Astrocyte (in vitro differentiated cells and primary cell): ENCODE results near the gene PHF5A. TPM values are rescaled to one million over a fixed set of nuclear protein-coding genes. Genes with fewer than 3 reads are reported as not detected.

Experiments
- DNase-seq: peaks from one replicate; pipeline ENCODE4 v3.0.0-alpha.2; 2010; ENCODE audit warnings: low read depth
- FAIRE-seq: peaks from 2 replicates; lab custom pipeline; 2011; peaks lifted over from hg19 to GRCh38; lab: Jason Lieb, UNC
- H2AFZ ChIP-seq: 2 replicates; pipeline ENCODE4 v1.6.0; 2012; ENCODE audit warnings: low read depth, low read length, inconsistent platforms
- H3K27ac ChIP-seq: 2 replicates; pipeline ENCODE4 v1.5.1; 2011; ENCODE audit warnings: low read depth, low read length, inconsistent platforms
- H3K27me3 ChIP-seq: 2 replicates; pipeline ENCODE4 v1.6.0; 2011; ENCODE audit warnings: low read length, inconsistent platforms; ENCODE audit not compliant: insufficient read depth
- H3K36me3 ChIP-seq: 2 replicates; pipeline ENCODE4 v1.5.1; 2011; ENCODE audit warnings: low read length, inconsistent platforms; ENCODE audit not compliant: insufficient read depth
- H3K4me1 ChIP-seq: 2 replicates; pipeline ENCODE4 v1.5.1; 2011; ENCODE audit warnings: low read length, inconsistent platforms; ENCODE audit not compliant: insufficient read depth
- H3K4me2 ChIP-seq: 2 replicates; pipeline ENCODE4 v1.6.0; 2012; ENCODE audit warnings: low read length, inconsistent platforms
- H3K4me3 ChIP-seq: 2 replicates; pipeline ENCODE4 v1.5.1; 2011; ENCODE audit warnings: low read depth, mild to moderate bottlenecking, low read length, inconsistent platforms; ENCODE audit not compliant: insufficient read depth
- H3K79me2 ChIP-seq: 2 replicates; pipeline ENCODE4 v1.6.0; 2012; ENCODE audit warnings: mild to moderate bottlenecking, low read length, inconsistent platforms; ENCODE audit not compliant: insufficient read depth
- H3K9ac ChIP-seq: 2 replicates; pipeline ENCODE4 v1.6.0; 2012; ENCODE audit warnings: mild to moderate bottlenecking, low read length, inconsistent platforms
- H3K9me3 ChIP-seq: 2 replicates; pipeline ENCODE4 v1.5.1; 2012; ENCODE audit warnings: low read depth, mild to moderate bottlenecking, low read length, inconsistent platforms; ENCODE audit not compliant: insufficient read depth
- H4K20me1 ChIP-seq: 2 replicates; pipeline ENCODE4 v1.6.0; 2012; ENCODE audit warnings: low read length, inconsistent platforms; ENCODE audit not compliant: insufficient read depth
- H3K27ac Mint-ChIP-seq: one replicate; pipeline ENCODE4 v1.8.0; 2021; ENCODE audit warnings: mild to moderate bottlenecking, mixed read lengths; ENCODE audit not compliant: unreplicated experiment
- H3K27me3 Mint-ChIP-seq: one replicate; pipeline ENCODE4 v1.8.0; 2021; ENCODE audit warnings: low read depth, mixed read lengths; ENCODE audit not compliant: unreplicated experiment
- H3K36me3 Mint-ChIP-seq: one replicate; pipeline ENCODE4 v1.8.0; 2021; ENCODE audit warnings: low read depth, mixed read lengths; ENCODE audit not compliant: unreplicated experiment
- H3K4me1 Mint-ChIP-seq: one replicate; pipeline ENCODE4 v1.8.0; 2021; ENCODE audit warnings: low read depth, mixed read lengths; ENCODE audit not compliant: unreplicated experiment
- H3K4me3 Mint-ChIP-seq: one replicate; pipeline ENCODE4 v1.8.0; 2021; ENCODE audit warnings: mild to moderate bottlenecking, moderate library complexity, mixed read lengths; ENCODE audit not compliant: unreplicated experiment
- H3K9me3 Mint-ChIP-seq: one replicate; pipeline ENCODE4 v1.8.0; 2021; ENCODE audit warnings: mild to moderate bottlenecking, mixed read lengths; ENCODE audit not compliant: unreplicated experiment
- CTCF ChIP-seq: IDR thresholded peaks from 2 replicates; pipeline ENCODE4 v1.5.1; 2011; ENCODE audit warnings: low read depth, mild to moderate bottlenecking, inconsistent platforms, low read length, moderate library complexity; ENCODE audit not compliant: insufficient read depth
- EZH2 ChIP-seq: IDR thresholded peaks from 2 replicates; pipeline ENCODE4 v1.6.1; 2012; ENCODE audit warnings: mild to moderate bottlenecking, low read length, inconsistent platforms; ENCODE audit not compliant: insufficient read depth
- total RNA-seq: library from RNA; stranded (reverse); gene quantifications from 2 replicates; pipeline ENCODE4 v1.2.1, GENCODE V29; 2021

PHF5A gene
- total RNA-seq, 1 donor from 2014 or later, result 30.9 TPM

GRCh38 chr22:41417622-41418390, 50.7 kb downstream of the PHF5A start:
- Histone ChIP-seq H3K4me2 (no peak overlapping the region), H4K20me1 (no peaks in the 10 kb centered on the region), H3K9ac (no peak overlapping the region), H3K27me3 (no peaks in the 10 kb centered on the region), H3K79me2 (peaks cover 14% of the 10 kb centered on the region), H3K9me3 (no peaks in the 10 kb centered on the region), H3K36me3 (no peaks in the 10 kb centered on the region), H2AFZ (peak overlapping the region; percentile 11), H3K27ac (no peak overlapping the region), H3K4me3 (no peak overlapping the region), H3K4me1 (peaks cover 20% of the 10 kb centered on the region)
- Mint-ChIP-seq H3K4me3 (no peak overlapping the region), H3K4me1 (no peaks in the 10 kb centered on the region), H3K36me3 (no peaks in the 10 kb centered on the region), H3K27ac (no peak overlapping the region), H3K9me3 (no peaks in the 10 kb centered on the region), H3K27me3 (no peaks in the 10 kb centered on the region)
- FAIRE-seq (no peak), DNase-seq (no peak)
- TF ChIP-seq EZH2 (no peak), CTCF (no peak)

GRCh38 chr22:41415554-41415953, 52.9 kb downstream of the PHF5A start:
- FAIRE-seq, result no peak
- Mint-ChIP-seq H3K27ac (no peak overlapping the region), H3K9me3 (no peaks in the 10 kb centered on the region)

More at GRCh38 chr22:41415554-41415953, 52.9 kb downstream of the PHF5A start:
- no peak overlapping the region for H3K4me2 ChIP-seq
- DNase-seq, result no peak
- no peaks in the 10 kb centered on the region for H4K20me1 ChIP-seq
- H3K9ac ChIP-seq, result no peak overlapping the region
- H2AFZ ChIP-seq, result no peak overlapping the region
- H3K9me3 ChIP-seq, result no peaks in the 10 kb centered on the region
- no peaks in the 10 kb centered on the region for H3K4me1 Mint-ChIP-seq
- H3K4me3 ChIP-seq, result no peak overlapping the region
- TF ChIP-seq EZH2, result no peak
- no peak for TF ChIP-seq CTCF
- H3K4me3 Mint-ChIP-seq, result peak overlapping the region; percentile 87
- no peaks in the 10 kb centered on the region for H3K36me3 Mint-ChIP-seq
- H3K79me2 ChIP-seq, result peaks cover 14% of the 10 kb centered on the region
- H3K27me3 Mint-ChIP-seq, result no peaks in the 10 kb centered on the region
- H3K27ac ChIP-seq, result no peak overlapping the region
- H3K27me3 ChIP-seq, result no peaks in the 10 kb centered on the region
- H3K4me1 ChIP-seq, result peaks cover 21% of the 10 kb centered on the region
- H3K36me3 ChIP-seq, result no peaks in the 10 kb centered on the region
